SK-N-MC (cell line): ENCODE results near the gene EXOSC10.

Source experiments
- EZH2 ChIP-seq: fragments of 200-600 bp; sonication (generic); IDR thresholded peaks from one replicate; pipeline ENCODE4 v1.6.1; 2017; ENCODE audit warnings: antibody characterized with exemption
- FOXP2 ChIP-seq: optimal IDR thresholded peaks from 2 replicates; pipeline ENCODE3; 2011; ENCODE audit warnings: mild to moderate bottlenecking, moderate library complexity; ENCODE audit not compliant: insufficient read depth; ENCODE audit errors: extremely low read length, control extremely low read depth
- POLR2AphosphoS5 ChIP-seq: IDR thresholded peaks from 2 replicates; pipeline ENCODE4 v1.6.1; 2012; ENCODE audit warnings: mild to moderate bottlenecking, low read depth, low read length, borderline replicate concordance

DNA sequence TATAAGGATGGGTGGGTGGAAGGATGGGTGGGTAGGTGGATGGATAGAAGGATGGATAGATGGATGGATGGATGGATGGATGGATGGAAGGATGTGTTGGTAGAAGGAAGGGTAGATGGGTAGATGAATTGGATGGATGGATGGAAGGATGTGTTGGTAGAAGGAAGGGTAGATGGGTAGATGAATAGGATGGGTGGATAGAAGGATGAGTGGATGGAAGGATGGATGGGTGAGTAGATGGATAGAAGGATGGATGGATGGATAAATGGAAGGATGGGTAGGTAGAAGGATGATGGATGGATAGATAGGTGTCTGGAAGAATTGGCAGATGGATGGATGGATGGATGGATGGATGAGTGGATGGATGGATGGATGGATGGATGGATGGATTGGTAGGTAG lies 58.6 kb downstream of the EXOSC10 start:
- TF ChIP-seq EZH2, result no peak
- TF ChIP-seq POLR2AphosphoS5, result no peak
- TF ChIP-seq FOXP2, result no peak
